GM21528 (cell line): ENCODE results near the gene COX5A.
A peak's percentile ranks its signal among the peaks of the same experiment; 100 is the strongest.

Experiments
- ATAC-seq: cut with Tn5 transposase; IDR thresholded peaks from one replicate; pipeline ENCODE4 v1.9.1; 2021; ENCODE audit warnings: mild to moderate bottlenecking, moderate library complexity; ENCODE audit not compliant: unreplicated experiment, low FRiP score

The COX5A gene

DNA sequence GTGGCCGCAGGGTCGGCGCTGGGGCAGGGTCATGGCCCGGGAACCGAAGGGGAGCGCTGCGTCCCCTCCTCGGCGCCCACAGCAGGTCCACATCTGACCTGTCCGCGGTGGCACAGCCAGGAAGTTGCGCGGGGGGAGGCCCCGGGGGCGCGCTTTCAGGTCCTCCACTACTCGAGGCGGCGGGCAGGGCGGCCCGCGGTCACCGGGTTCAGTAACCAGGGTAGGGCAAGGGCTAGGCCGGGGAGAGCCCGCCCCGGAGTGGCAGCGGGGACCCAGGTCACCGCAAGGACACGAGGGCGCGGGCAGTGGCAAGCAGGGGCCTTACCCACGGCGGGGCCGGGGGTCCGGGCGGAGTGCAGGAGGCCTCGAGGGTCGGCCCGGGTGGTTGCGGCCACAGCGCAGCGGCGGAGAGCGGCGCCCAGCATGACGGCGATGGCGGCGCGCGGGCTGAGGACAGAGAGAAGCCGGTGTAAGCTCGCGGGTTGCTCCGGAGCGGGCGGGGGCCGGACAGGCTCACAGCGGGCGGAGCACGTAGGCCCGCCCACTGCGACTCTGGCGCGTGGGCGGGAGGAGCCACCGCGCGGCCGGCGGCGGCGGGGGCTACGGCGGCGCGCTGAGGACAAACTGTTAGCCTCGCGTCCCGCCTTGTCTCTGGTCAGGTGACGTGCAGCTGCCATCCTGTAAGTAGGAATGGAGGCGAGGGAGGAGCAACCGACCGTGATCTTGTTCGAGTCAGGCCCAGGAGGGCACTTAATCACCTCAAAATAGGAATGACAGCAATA lies at the start of gene COX5A:
Gene COX5A (minus strand): TSS at position 484 of the 782 bp plus-strand sequence. CDS start 59 bp downstream, at position 425.
- ATAC-seq, result peak; percentile 80

DNA sequence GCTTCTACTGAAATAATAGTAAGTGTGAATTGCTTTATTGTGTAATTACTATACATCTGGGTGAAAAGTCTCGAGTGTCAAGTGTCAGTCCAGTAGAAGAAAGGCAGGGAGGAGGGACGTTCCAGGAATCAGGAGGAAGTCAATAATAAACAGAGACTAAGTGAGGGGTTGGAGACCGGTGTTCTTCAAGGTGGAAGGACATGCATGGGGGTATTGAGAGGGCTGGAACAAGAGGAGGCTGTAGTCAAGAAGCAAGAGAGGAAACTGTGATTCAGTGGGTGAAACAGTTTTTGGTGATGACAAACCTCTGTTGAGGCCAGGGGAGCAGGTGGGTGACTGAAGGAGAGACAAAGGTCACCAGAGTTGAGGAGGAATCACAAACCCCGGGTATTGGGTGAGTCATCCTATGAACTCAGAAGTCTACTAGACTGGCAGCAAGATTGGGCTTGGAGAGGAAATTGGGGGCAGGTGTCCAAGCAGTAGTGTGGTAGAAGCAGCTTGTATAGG lies 45.9 kb upstream of the COX5A start:
- ATAC-seq, result no peak

DNA sequence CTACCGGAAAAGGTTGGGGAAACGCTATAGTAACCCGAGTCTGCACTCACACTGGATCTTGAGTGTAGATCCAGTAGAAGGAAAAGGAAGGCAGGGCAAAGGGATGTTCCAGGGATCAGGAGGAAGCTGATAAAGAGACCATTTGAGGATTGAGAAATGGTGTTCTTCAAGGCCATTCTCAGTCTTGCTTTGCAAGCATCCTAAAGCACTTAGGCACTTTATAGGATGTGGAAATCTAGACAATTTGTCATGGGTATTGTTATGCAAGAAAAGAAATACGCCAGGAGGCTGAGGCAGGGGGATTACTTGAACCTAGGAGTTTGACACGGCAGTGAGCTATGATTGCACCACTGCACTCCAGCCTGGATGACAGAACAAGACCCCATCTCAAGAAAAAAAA lies 44.3 kb upstream of the COX5A start:
- no peak for ATAC-seq

DNA sequence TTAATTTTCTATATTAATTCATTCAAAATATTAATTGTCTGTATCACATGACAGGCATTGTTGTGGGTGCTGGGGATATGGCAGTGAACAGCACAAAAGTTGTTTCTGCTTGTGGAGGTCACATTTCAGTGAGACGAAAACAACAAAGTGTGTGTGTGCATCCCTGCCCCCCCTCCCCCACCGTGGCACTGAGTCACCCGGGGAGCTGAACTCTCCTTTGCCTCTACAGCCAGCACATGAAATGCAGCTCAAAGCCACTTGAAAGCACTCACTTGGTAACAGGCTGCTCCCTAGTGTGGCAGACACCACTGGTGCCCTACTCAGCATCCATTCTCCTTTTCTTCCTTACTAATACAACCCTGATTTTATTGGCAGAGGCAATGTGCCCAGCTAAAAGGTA lies 40.6 kb upstream of the COX5A start:
- ATAC-seq, result no peak

DNA sequence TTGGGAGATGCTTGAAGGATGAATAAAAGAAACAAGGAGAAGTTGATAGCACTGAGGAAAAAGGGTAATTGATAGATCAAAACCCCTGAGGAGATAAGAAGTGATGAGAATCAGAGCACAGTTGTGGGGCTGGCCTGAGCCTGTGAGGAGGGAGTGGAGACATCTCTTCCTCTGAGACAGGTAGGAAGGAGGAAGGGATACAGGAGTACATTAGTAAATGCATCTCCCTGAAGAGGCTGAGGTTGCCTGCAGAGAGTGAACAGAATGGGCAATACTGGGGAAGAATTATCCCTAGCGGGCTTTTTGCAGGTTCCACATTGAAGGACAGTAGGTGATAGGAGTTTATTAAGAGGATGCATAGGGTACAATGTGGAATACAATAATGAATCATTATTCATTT lies 40.2 kb upstream of the COX5A start:
- no peak for ATAC-seq

DNA sequence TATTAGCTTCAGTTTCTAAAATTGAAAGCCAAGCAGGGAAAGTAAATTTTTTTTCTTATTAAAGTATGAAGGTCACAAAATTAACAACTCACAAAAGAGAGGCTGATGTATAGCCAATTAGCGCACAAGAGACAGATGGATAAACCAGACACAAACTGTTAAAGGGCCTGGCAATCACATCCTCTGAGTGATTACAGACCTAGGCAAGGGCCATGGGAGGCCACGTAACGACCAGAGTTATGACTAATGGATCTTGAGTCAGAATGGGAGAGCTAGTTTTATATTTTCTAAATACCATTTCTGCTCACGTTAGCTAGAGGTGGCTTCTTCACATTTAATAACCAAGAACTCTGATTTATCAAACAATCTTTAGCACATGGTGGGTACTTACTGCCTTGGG lies 39.7 kb upstream of the COX5A start:
- no peak for ATAC-seq

DNA sequence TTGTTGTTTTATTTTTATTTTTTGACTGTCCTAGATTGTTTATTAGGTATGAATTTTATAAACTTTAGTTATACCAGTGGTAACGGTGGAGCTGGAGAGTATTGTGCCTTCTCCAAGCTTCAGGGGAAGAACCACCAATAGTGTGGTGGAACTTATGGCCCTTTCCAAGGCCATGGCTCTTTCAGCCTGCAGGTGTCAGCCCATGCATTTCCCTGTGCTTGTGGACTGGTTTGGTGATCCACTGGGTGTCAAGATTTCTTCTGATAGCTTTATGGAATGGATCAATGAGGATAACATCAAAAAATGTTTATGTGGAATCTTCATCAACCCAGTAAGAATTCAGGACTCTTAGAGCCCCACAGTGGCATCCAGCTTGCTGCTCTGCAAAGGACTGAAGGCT lies 38.3 kb upstream of the COX5A start:
- no peak for ATAC-seq

DNA sequence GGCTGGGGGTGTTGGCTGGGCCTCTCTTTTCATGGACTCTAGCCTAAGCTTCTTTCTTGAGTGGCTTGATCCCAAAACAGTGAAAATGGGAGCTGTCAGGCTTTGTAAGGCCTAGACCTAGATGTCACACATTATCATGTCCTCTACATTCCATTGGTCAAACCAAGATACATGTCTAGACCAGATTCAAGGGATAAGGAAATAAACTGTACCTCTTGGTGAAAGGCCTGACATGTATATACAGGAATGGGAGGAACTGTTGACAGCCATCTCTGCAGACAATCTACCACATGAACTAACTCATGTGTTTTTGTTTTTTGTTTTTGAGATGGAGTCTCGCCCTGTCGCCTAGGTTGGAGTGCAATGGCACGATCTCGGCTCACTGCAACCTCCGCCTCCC lies 29.8 kb upstream of the COX5A start:
- ATAC-seq, result no peak

DNA sequence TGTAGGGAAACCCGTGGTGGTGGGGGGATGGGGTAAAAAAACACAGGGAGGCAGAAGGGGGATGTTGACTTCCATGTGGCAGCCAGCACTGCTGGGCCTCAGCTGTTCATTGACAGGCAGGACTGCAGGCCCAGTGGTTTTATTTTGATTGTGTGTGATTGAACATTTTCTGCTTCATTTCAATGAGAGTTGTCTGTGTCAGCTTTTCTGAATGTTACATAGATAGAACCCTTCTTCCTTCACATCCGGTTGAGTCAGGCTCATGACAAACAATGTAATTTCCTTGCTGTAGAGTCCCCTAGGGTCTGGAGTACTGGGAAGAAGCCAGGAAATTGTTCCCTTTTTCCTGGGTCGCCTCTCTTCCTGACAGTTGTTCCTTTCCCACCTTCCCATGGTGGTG lies 26.9 kb upstream of the COX5A start:
- ATAC-seq, result no peak

DNA sequence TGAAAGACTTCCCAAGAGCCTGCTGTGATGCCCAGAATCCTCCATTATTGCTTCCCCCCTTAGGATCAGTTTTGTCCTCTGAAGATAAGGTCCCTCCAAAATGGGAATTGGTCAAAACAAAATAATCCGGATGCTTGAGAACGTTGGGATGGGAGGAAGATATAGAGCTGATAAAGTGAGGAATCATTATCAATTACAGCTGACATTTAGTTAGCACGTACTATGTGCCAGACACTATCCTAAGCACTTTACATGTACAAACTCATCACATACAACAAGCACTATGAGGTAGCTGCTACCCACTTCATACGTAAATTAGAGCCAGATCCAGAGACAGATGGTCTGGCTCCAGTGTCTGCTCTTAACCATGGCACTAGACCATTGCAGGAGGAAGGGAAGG lies 25.3 kb upstream of the COX5A start:
- no peak for ATAC-seq

DNA sequence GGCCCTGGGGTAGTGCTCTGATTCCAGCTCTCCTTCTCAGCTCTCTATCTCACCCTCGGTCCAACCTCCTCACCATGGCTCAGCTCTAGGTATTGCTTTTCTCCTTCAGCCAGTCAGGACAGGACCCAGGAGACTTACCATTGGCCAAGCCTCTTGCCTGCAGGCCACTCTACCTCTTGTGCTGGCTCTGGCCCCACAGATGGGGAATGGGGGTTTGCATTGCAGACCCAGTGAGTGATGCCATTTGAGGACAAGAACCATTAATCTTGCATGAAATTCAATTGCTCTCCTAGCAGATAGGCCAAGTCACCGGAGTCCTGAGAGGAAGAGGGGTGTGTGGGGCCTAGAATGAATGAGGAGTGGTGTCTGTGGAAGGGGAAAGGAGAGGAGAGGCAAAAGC lies 24.8 kb upstream of the COX5A start:
- ATAC-seq, result no peak

DNA sequence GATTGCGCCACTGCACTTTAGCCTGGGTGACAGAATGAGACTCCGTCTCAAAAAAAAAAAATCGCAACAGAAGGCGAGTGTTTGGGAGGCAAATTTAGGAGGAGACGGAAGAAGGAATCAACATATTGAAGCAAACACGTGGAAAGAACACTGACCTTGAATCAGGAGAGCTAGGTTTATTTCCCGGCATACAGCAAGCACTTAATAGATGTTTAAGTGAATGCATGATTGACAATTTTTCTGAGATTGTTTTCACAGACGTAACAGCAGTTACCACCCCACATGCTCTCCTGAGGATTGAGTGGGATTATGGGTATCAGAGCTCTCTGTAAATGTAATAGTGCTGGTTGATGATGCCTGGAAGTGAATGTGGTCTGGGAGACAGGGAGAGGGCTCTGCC lies 24.3 kb upstream of the COX5A start:
- ATAC-seq, result no peak

DNA sequence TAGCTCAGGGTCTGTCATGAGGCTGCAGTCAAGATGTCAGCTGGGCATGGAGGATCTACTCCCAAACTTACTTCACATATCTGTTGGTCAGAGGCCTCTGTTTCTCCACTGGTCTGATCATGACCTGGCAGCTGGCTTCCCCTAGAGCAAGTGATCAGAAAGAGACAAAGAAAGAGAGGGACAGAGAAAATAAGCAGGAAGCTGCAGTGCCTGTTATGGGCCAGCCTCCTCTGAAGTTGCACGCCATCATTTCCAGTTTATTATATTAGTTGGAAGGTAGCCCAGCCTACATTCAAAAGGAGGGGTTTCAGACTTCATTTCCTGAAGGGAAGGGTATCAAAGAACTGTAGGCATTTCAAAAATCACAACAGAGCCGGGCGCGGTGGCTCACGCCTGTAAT lies 23.7 kb upstream of the COX5A start:
- ATAC-seq, result no peak

DNA sequence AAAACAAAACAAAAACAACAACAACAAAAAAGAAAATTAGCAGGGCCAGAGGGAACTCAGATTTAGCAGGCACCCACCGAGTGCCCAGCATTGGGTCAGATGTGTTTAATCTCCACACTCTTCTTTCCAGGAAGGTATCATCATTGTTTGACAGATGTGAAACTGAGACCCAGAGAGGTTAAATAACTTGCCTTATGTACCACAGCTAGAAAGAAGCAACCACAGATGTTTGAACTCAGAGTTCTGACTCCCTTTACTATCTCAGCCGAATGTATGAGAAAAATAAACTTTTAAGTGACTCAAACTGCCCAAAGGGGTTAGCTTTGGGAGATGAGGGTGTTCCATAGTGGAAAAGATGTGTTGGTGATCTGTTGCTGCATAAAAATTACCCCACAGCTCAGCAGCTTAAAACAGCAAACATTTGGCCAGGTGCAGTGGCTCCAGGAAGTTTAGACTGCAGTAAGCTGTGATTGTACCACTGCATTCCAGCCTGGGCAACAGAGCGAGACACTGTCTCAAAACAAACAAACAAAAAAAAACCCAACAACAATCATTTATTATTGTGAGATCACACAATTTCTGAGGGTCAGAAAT lies 23.2 kb upstream of the COX5A start:
- no peak for ATAC-seq

DNA sequence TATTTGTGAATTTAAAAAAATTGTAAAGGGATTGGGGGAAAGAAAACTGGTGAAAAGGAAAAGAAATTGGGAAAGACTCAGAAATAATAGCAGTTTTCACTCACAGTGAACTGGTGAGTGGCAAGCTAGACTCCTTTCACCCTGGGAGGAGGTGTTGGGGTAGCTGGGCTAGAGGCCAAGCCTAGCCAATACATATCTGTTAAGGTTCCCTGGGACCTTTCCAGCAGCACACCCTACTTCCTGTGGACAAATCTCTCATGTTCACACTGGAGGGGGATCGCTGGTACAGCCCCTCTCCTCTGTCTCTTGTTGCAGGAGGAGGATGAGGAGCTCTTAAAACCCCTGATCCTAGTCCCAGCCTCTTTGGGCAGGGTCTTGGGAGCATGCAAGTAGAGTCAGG lies 22.4 kb upstream of the COX5A start:
- no peak for ATAC-seq

DNA sequence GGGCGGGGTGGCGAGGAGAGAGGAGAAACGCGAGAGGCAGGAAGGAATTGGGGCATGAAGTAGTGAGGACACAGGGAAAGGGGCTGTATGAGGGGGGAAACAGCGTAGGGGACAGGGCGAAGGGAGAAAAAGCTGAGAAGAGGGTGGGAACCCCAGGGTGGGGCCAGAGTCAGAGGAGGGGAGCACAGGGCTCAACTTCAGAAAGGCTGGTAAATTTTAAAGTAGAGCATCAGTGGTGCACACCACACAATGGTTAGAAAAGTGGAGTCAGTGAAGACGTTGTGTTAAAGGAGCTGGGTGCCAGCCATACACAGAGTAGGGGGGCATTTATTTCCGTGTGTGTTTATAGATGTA lies 21.7 kb upstream of the COX5A start:
- no peak for ATAC-seq

DNA sequence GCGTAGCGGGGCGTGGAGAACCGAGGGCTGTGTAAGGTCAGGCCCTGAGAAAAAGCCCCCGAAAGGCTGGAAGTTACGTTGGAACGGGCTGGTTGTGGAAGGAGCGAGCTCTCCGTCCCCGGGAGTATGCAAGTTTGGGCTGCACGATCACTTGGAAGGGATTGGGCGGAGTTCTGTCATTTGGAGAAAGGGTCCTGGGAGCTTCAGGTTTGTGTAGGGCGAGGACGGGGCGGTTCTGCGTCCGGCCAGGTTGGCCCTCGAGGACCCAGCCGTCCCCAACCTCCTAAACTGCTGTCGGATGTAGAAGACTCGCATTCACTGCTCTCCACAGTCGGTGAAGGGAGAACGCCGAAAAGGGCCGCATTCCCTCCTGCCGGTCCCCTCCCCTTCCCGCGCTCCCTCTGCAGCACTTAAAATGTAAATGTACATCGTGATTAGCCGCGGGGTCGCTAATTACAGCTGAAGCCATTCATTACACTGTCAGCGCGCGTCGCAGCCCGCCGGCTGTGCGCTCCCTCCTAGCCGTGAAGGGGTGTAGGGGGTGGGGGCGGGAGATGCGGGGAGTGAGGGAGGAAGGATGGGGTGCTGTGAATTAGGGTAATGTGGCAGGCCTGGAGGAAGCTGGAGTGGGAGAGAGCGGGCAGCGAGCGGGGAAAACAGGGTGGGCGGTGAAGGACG lies 21.2 kb upstream of the COX5A start:
- no peak for ATAC-seq

DNA sequence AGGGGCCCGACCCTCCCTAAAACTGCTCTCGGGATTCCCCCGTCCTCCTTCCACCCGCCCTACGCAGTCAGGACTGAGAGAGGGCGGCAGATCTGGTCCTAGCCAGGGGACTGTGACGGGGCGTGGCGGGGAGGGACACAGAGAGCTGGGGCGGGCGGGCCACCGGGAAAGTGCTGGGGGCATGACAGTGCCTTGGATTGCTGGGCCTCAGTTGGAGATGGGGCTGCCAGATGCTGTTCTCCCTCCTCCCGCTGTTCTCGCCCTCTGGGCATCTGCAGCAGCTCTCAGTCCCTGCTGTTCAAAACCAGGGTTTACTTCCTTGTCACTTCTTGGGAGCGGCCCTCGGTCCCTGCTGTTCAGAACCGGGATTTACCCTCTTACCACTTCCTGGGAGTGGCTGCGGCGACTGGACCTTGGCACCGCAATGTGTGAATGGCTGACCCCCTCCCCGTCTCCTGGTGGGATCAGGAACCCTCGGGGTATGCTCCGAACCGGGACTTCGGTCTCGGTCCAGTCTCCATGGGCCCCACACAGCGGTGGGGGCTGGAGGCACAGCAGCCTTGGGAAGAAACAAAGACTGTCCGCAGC lies 20.5 kb upstream of the COX5A start:
- ATAC-seq, result no peak

DNA sequence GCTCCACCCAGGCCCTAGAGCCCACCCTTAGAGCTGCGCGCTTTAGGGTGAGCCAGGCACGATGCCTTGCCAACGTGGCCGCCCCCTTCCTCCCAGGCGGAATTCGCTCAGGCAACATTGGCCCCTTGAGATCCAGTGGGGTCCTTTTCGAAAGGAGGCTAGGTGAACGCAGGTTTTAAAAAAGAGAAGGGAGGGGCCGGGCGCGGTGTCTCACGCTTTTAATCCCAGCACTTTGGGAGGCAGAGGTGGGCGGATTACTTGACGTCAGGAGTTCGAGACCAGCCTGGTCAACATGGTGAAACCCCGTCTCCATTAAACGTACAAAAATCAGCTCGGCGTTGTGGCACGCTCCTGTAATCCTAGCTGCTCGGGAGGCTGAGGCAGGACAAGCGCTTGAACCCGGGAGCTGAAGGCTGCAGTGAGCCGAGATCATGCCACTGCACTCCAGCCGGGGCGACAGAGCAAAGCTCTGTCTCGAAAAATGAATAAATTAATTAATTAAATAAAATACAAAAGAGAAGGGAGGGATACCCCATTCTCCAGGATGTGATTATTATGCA lies 19.7 kb upstream of the COX5A start:
- ATAC-seq, result no peak

DNA sequence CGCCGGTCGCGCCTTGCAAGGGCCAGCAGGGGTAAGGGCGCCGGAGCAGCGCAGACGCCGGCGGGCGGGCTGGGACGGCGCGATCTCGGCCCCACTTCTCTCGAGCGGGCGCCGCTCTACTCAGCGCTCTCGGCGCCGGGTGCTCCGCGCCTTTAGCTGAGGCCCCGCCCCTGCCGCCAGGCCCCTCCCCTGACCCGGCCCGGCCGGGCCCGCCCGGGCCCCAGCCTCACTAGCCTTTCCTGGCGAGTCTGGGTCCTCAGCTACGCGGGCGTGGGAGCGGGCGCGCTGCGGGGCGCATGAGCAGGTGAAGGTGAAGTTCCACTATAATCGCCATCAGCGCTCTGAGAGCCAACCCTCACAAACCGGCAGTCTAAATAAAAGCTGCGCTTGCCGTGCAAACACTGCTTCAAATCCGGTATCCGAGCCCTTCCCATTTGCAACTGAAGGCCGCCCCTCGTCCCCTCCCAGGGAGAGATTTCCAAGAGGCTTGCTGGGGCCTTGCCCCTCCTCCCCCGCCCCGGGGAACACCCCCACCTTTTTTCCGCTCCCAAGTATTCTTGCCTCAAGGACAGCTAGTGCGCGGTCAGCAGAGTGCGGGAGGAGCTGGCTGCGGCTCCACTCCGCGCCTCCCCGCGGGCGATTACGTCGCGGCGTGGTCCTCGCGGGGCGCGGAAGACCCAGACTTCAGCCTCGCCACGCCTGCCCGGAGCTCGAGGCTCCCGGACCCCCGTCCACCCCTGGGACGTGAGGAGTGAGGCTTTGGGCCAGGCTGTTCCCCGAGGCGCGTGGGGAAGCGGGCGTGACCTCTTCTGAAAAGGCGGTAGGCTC lies 19.0 kb upstream of the COX5A start, which contains the start of gene RPP25:
Gene RPP25 (minus strand): TSS at position 125 of the 828 bp plus-strand sequence. CDS start 189 bp downstream, outside the sequence.
- ATAC-seq, result peak; percentile 87
